ENCODE data around the gene PPM1E.

The PPM1E gene

DNA sequence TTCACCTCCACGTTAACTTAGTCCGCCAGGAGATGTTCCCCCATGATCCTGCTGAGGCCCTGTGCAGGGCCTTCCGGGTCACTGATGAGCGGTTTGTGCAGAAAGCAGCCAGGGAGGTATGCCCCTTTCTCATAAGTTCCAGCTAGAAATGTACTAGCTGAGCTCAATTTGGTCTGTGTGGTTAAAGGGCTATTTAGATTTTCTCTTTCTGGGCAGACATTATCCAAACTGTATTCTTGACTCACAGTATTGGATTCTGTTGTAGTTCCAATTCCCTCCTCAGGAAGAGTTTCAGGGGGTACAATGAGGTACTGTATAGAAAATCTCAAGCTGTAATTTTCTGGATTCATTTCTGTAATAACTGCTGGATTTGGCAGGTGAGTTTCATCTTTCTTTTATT lies 214.0 kb downstream of the PPM1E start:
- no peak overlapping the region for H3K4me3 ChIP-seq (ENCODE audit: control insufficient read depth, low read depth, low read length)
- DNase-seq (ENCODE audit: low read depth) = no peak
- TF ChIP-seq, protein P1, sequence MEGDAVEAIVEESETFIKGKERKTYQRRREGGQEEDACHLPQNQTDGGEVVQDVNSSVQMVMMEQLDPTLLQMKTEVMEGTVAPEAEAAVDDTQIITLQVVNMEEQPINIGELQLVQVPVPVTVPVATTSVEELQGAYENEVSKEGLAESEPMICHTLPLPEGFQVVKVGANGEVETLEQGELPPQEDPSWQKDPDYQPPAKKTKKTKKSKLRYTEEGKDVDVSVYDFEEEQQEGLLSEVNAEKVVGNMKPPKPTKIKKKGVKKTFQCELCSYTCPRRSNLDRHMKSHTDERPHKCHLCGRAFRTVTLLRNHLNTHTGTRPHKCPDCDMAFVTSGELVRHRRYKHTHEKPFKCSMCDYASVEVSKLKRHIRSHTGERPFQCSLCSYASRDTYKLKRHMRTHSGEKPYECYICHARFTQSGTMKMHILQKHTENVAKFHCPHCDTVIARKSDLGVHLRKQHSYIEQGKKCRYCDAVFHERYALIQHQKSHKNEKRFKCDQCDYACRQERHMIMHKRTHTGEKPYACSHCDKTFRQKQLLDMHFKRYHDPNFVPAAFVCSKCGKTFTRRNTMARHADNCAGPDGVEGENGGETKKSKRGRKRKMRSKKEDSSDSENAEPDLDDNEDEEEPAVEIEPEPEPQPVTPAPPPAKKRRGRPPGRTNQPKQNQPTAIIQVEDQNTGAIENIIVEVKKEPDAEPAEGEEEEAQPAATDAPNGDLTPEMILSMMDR (conservative IDR thresholded peaks at IDR 0.05; ENCODE audit: control insufficient read depth, insufficient read depth, low read depth, low read length) = no peak

GRCh38 chr17:58970609-58971450 lies 215.2 kb downstream of the PPM1E start:
- TF ChIP-seq, protein P1 (conservative IDR thresholded peaks at IDR 0.05; ENCODE audit: control insufficient read depth, insufficient read depth, low read depth, low read length) = no peak
- DNase-seq (ENCODE audit: low read depth) = peak; percentile 58
- no peak overlapping the region for H3K4me3 ChIP-seq (ENCODE audit: control insufficient read depth, low read depth, low read length)

DNA sequence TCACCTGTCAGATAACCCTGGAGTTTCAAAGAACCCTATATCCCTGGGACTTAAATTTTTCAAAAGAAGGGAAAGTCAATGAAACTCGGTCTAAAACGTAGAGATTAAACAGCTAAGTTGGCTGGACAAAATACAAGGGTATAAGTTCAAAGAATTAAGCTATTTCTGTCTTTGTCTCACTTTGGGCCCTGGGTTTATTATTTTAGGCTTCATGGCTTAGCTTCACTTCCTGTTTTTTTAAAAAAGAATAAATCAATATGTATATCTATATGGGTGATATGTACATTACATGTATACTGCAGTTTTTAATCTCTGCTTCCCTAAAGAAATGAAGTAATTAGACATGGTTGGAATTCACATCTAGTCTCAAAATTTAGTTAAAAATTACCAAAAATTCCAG lies 218.7 kb downstream of the PPM1E start:
- no peak overlapping the region for H3K4me3 ChIP-seq (ENCODE audit: control insufficient read depth, low read depth, low read length)
- TF ChIP-seq, protein P1 (conservative IDR thresholded peaks at IDR 0.05; ENCODE audit: control insufficient read depth, insufficient read depth, low read depth, low read length) = no peak
- DNase-seq (ENCODE audit: low read depth) = no peak

- TF ChIP-seq, protein P1 (conservative IDR thresholded peaks at IDR 0.05; ENCODE audit: control insufficient read depth, insufficient read depth, low read depth, low read length) = no peak
- no peak overlapping the region for H3K4me3 ChIP-seq (ENCODE audit: control insufficient read depth, low read depth, low read length)
- no peak for DNase-seq (ENCODE audit: low read depth)
These were observed 220.9 kb downstream of the PPM1E start for GRCh38 chr17:58976541-58976940.

GRCh38 chr17:58980706-58981481 lies 225.2 kb downstream of the PPM1E start:
- TF ChIP-seq, protein P1 (conservative IDR thresholded peaks at IDR 0.05; ENCODE audit: control insufficient read depth, insufficient read depth, low read depth, low read length) = no peak
- no peak for DNase-seq (ENCODE audit: low read depth)
- H3K4me3 ChIP-seq (ENCODE audit: control insufficient read depth, low read depth, low read length) = no peak overlapping the region

DNA sequence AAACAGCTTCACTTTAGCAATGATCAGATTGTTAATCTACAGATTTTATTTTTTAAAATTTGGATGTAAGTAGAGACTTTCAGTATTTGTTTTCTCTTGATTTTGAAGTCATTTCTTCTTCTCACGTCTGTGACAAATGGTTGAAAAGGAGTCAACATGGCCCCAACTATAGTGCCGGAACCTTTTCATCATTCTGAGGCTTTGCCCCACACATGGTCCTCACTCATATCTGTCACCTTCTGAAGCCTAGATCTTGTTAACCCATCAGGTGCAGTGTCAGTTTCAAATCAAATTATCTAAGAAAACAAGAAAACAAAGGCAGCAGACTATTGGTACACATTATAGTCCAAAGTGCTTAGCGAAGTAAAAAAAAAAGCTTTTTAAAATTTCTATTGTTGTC lies 227.0 kb downstream of the PPM1E start:
- TF ChIP-seq, protein P1 (conservative IDR thresholded peaks at IDR 0.05; ENCODE audit: control insufficient read depth, insufficient read depth, low read depth, low read length) = no peak
- DNase-seq (ENCODE audit: low read depth) = no peak
- H3K4me3 ChIP-seq (ENCODE audit: control insufficient read depth, low read depth, low read length) = no peak overlapping the region

Measured in fibroblast of mammary gland (primary cell).